ENCODE data around the gene FREM1.

GRCh38 chr9:14870090-14870489 is 40.1 kb downstream of the FREM1 start:
- TF ChIP-seq CTCF (conservative IDR thresholded peaks at IDR 0.05) (no peak), EZH2 (IDR thresholded peaks at IDR 0.05; ENCODE audit: low read depth) (no peak)
